ENCODE results near the gene SVBP.

Gene SVBP

GRCh38 chr1:42758641-42759040, 58.6 kb downstream of the SVBP start:
- no peak for DNase-seq

- DNase-seq: no peak
Measured at GRCh38 chr1:42757892-42758275, 59.3 kb downstream of the SVBP start.
